Measurements from ENCODE around the gene LDLRAP1. TPM values are rescaled to one million over a fixed set of nuclear protein-coding genes. Genes with fewer than 3 reads are reported as not detected.
A peak's percentile ranks its signal among the peaks of the same experiment; 100 is the strongest.

Gene LDLRAP1
- total and polyA plus RNA-seq, 7 donors, result 9.1 to 35.8 (median 17.4) TPM

DNA sequence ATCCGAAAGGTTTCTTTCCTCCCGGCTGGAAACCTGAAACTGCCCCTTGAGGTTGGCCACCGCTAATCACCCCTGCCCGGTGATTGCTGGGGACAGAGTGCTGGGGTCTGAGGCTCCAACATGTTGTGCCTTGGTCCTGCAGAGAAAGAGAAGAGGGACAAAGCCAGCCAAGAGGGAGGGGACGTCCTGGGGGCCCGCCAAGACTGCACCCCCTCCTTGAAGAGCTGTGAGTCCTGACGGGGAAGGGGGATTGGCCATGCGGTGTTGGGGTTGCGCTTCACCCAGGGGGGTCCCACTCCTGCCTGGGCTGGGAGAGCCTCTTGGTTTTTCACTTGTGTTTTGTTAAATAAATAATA is 19.5 kb downstream of the LDLRAP1 start:
- no peak for DNase-seq
- intact Hi-C loops (cut with DNase I), result no loop called here
- H3K9me3 ChIP-seq, result no peaks in the 10 kb centered on the region
- H3K36me3 ChIP-seq, result peaks cover 0 to 40% (median 2%) of the 10 kb centered on the region in 4 donors
- peaks cover 0 to 37% (median 26%) of the 10 kb centered on the region in 4 donors for H3K4me1 ChIP-seq
- no peak for TF ChIP-seq EP300 (IDR thresholded peaks at IDR 0.05)
- TF ChIP-seq POLR2AphosphoS5 (IDR thresholded peaks at IDR 0.05), result no peak
- no peak for TF ChIP-seq POLR2A (IDR thresholded peaks at IDR 0.05)
- TF ChIP-seq, protein P1, sequence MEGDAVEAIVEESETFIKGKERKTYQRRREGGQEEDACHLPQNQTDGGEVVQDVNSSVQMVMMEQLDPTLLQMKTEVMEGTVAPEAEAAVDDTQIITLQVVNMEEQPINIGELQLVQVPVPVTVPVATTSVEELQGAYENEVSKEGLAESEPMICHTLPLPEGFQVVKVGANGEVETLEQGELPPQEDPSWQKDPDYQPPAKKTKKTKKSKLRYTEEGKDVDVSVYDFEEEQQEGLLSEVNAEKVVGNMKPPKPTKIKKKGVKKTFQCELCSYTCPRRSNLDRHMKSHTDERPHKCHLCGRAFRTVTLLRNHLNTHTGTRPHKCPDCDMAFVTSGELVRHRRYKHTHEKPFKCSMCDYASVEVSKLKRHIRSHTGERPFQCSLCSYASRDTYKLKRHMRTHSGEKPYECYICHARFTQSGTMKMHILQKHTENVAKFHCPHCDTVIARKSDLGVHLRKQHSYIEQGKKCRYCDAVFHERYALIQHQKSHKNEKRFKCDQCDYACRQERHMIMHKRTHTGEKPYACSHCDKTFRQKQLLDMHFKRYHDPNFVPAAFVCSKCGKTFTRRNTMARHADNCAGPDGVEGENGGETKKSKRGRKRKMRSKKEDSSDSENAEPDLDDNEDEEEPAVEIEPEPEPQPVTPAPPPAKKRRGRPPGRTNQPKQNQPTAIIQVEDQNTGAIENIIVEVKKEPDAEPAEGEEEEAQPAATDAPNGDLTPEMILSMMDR (IDR thresholded peaks at IDR 0.05), result no peak
- H3K4me3 ChIP-seq, result no peak overlapping the region
- no peaks in the 10 kb centered on the region for H3K27me3 ChIP-seq
- H3K27ac ChIP-seq, result no peak overlapping the region
- WGBS, 2 donors, result 70% methylated on average over 9 of the region's 9 CpGs

DNA sequence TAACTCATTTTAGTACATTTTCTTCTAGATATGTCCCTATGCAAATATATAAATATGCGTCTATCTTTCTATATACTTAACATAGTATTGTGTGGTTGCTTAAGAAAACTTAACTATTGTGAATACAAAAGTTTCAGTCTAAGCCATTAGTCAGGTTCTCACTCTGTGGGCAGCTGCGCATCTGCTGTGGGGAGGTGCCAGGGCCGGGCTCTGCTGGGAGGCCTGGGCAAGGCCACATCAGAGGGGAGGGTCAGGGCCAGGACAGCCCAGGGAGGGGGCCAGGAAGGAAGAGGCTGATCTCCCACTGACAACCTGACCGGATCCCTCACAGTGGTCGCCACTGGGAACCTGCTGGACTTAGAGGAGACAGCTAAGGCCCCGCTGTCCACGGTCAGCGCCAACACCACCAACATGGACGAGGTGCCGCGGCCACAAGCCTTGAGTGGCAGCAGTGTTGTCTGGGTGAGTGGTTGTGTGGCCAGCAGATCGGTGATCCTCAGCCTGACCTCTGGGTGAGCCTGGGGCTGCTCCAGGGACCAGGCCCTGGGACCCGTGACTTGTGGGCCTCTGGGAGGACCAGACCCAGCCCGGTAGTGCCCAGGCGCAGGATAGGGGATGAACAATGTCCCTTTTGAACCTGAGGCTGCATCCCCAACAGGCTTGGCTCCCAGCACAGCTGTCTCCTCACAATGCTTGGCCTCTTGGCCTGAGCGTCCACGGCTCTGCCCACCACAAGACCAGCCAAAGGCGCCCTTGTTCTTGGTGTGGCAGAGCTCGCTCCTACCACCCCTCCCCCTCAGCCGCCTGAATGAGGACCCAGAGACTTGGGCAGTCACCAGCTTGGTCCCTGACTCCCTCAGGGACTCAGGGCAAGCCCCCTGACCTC is 20.2 kb downstream of the LDLRAP1 start:
- peaks cover 0 to 43% (median 33%) of the 10 kb centered on the region in 4 donors for H3K4me1 ChIP-seq
- intact Hi-C loops (cut with DNase I), result no loop called here

DNA sequence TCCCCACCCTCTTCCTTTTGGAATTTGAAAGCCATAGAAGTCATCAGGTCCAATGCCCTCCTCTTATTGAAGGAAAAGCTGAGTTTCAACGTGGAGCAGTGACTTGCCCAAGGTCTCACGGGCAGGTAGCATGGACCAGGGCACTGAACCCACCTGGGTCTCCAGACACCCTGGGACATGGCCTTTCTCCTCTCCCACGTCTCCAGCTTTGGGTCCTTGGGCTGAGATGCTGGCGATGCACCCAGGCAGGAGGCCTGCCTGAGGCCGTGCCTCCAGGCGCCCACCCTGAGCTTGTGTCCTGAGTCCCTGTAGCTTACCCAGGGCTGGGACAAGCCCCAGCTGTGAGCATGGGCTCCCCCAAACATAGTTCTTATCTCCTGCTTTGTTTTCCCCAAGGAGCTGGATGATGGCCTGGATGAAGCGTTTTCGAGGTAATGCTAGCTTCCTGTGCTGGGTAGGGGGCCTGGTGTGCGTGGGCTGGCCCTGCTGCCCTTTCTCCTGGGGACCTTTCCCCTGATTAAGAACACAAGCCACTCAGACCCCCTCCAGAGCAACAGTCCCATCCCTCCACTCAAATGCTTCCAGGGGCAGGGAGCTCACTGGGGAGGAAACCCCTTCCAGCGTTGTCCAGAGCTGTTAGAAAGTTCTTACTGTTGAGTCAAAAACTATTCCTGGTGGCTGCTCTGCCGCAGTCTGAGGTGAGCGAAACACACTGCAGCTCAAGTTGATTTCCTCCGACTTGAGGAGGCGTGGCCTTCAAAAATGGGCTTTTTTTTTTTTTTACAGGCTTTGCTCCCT is 21.6 kb downstream of the LDLRAP1 start:
- WGBS, 2 donors, result 69 to 90% methylated on average over 14 of the region's 14 CpGs
- H3K4me1 ChIP-seq, result peaks cover 0 to 55% (median 41%) of the 10 kb centered on the region in 4 donors
- intact Hi-C loops (cut with DNase I), result no loop called here

More for the DNA sequence above, 20.2 kb downstream of the LDLRAP1 start:
- no peaks in the 10 kb centered on the region for H3K9me3 ChIP-seq
- no peak for DNase-seq
- 84 to 93% methylated on average over 20 of the region's 20 CpGs for WGBS, 2 donors
- no peaks in the 10 kb centered on the region for H3K27me3 ChIP-seq
- TF ChIP-seq EP300 (IDR thresholded peaks at IDR 0.05) (no peak), POLR2A (IDR thresholded peaks at IDR 0.05) (no peak), POLR2AphosphoS5 (IDR thresholded peaks at IDR 0.05) (no peak)
- TF ChIP-seq, protein P1 (IDR thresholded peaks at IDR 0.05), result no peak
- H3K4me3 ChIP-seq, result no peak overlapping the region
- H3K27ac ChIP-seq, result peak overlapping the region in 3 of 4 donors; percentile 86 to 91 (median 86)
- peaks cover 0 to 33% (median 2%) of the 10 kb centered on the region in 4 donors for H3K36me3 ChIP-seq

GRCh38 chr1:25565626-25566025 is 22.2 kb downstream of the LDLRAP1 start:
- WGBS, 2 donors, result 79 to 90% methylated on average over 8 of the region's 8 CpGs
- peaks cover 0 to 55% (median 41%) of the 10 kb centered on the region in 4 donors for H3K4me1 ChIP-seq

More for the DNA sequence above, 21.6 kb downstream of the LDLRAP1 start:
- H3K36me3 ChIP-seq, result peaks cover 0 to 20% (median 2%) of the 10 kb centered on the region in 4 donors
- TF ChIP-seq POLR2AphosphoS5 (IDR thresholded peaks at IDR 0.05) (no peak), EP300 (IDR thresholded peaks at IDR 0.05) (no peak), POLR2A (IDR thresholded peaks at IDR 0.05) (no peak)
- TF ChIP-seq, protein P1 (IDR thresholded peaks at IDR 0.05), result no peak
- no peak overlapping the region for H3K4me3 ChIP-seq
- H3K27me3 ChIP-seq, result no peaks in the 10 kb centered on the region
- H3K9me3 ChIP-seq, result no peaks in the 10 kb centered on the region
- DNase-seq, result no peak
- peak overlapping the region; percentile 76 to 91 (median 86) for H3K27ac ChIP-seq

More at GRCh38 chr1:25565626-25566025, 22.2 kb downstream of the LDLRAP1 start:
- H3K27ac ChIP-seq, result peak overlapping the region; percentile 76 to 91 (median 86)
- DNase-seq, result no peak
- intact Hi-C loops (cut with DNase I), result loop anchor here (2.0 kb wide), 1 partner anchor 21 kb away; no protein-coding TSS in a partner anchor
- TF ChIP-seq POLR2A (IDR thresholded peaks at IDR 0.05) (no peak), POLR2AphosphoS5 (IDR thresholded peaks at IDR 0.05) (no peak), EP300 (IDR thresholded peaks at IDR 0.05) (no peak)
- TF ChIP-seq, protein P1 (IDR thresholded peaks at IDR 0.05), result no peak
- H3K9me3 ChIP-seq, result no peaks in the 10 kb centered on the region
- peaks cover 0 to 20% (median 2%) of the 10 kb centered on the region in 4 donors for H3K36me3 ChIP-seq
- H3K4me3 ChIP-seq, result no peak overlapping the region
- no peaks in the 10 kb centered on the region for H3K27me3 ChIP-seq

All from sigmoid colon (tissue), 7 donors.